GOT3 (cell line): Measurements from ENCODE around the gene SOX5.

ENCODE experiments used
- DNase-seq: peaks from one replicate; lab custom pipeline; 2025; ENCODE audit warnings: mixed read lengths; lab: John Stamatoyannopoulos, UW

SOX5 gene

GRCh38 chr12:23488130-23488529, 461.3 kb downstream of the SOX5 start:
- DNase-seq = no peak

GRCh38 chr12:23484238-23484637, 465.2 kb downstream of the SOX5 start:
- no peak for DNase-seq

GRCh38 chr12:23482571-23482970, 466.9 kb downstream of the SOX5 start:
- DNase-seq = no peak
